ELF-1 (cell line): ENCODE results near the gene IL17RB.

Experiments
- DNase-seq: peaks from one replicate; pipeline ENCODE4 v3.0.0-alpha.2; 2016; ENCODE audit warnings: low read depth, low spot score

Gene IL17RB

DNA sequence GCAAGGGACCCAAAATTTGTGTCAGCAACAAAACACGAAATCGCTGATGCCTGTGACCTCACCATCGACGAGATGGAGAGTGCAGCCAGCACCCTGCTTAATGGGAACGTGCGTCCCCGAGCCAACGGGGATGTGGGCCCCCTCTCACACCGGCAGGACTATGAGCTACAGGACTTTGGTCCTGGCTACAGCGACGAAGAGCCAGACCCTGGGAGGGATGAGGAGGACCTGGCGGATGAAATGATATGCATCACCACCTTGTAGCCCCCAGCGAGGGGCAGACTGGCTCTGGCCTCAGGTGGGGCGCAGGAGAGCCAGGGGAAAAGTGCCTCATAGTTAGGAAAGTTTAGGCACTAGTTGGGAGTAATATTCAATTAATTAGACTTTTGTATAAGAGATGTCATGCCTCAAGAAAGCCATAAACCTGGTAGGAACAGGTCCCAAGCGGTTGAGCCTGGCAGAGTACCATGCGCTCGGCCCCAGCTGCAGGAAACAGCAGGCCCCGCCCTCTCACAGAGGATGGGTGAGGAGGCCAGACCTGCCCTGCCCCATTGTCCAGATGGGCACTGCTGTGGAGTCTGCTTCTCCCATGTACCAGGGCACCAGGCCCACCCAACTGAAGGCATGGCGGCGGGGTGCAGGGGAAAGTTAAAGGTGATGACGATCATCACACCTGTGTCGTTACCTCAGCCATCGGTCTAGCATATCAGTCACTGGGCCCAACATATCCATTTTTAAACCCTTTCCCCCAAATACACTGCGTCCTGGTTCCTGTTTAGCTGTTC, 35.0 kb upstream of the IL17RB start:
- DNase-seq = no peak

- DNase-seq = no peak
Observed at GRCh38 chr3:53812434-53812833, 33.9 kb upstream of the IL17RB start.

DNA sequence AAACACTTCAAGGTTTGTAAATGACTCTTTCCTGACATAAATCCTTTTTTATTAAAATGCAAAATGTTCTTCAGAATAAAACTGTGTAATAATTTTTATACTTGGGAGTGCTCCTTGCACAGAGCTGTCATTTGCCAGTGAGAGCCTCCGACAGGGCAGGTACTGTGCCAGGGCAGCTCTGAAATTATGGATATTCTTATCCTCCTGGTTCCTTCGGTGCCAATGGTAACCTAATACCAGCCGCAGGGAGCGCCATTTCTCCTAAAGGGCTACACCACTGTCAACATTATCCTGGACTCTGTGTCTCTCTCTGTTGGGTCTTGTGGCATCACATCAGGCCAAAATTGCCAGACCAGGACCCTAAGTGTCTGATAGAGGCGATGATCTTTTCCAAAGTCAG, 33.1 kb upstream of the IL17RB start:
- no peak for DNase-seq

DNA sequence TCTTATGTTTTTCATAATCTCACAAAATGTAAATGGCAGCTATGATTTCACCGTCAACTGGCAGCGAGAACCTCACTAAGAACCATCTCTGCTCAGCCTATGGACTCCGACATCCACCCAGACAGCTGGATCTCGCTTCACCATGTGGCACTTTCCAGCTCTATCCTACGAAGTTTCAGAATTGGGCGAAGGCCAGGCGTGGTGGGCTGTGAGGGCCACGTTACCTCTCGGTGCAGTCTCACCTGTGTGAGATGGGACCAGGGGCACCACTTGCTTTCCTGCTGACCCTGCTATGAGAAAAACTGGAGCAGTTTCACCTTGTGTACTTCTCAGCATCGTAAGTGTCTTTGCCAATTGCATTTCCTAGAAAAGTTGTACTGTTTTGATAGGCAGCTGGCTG, 32.5 kb upstream of the IL17RB start:
- DNase-seq = no peak

DNA sequence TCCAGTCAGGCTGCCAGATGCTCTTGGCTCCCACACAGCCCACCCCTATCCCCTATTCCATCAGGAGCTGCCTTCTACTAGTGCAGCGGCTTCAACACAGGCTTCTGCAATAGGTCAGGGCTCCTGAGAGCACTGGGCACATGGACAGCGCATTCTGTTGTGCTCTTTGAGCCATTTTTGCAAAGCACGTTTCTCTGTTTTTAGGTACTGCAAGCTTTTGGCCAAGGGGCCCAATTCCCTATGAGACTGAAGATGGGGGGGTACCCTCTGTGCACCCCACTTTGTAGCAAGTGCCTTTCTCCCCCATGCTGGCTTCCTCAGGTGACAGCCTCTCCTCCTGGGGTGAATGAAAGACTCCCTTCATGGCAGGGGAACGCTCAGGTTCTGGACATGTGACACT, 31.3 kb upstream of the IL17RB start:
- no peak for DNase-seq

DNA sequence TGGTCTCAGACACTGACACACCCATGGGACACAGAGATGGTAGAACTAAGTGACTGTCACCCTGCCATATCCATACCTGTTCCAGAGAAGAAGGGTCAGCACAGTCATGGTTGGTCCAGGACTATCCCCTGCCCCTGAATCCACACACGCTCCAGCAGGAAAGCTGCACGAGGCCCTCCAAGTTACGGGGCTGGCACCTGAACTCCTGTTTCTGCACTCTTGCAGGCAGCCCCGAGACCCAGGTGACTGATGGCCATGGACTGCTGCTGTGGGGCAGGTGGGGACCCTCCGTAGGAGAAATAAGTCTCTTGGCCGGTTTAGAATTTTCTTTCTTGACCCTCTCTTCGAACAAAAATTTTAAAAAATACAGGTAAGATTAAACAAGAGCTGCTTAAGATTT, 30.7 kb upstream of the IL17RB start:
- no peak for DNase-seq

GRCh38 chr3:53816425-53816824, 29.9 kb upstream of the IL17RB start:
- DNase-seq = no peak

DNA sequence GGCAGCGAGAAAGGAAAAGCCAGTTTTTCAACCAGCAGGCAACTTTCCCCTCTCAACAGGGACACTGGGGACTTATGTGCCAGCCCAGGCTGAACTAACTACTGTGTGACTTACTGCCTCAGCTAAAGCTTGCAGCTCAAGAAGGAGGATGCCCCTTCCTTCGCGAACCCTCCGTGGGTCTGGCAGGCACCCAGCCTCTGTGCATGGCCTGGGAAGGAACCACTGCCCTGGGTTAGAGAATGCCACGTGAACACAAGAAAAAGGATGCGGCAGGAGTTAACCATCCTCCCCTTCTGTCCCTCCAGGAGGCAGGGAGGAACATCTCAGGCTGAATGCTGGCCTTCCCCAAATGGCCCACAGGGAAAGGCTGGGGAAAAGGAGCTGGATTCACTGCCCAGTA, 29.2 kb upstream of the IL17RB start:
- no peak for DNase-seq

DNA sequence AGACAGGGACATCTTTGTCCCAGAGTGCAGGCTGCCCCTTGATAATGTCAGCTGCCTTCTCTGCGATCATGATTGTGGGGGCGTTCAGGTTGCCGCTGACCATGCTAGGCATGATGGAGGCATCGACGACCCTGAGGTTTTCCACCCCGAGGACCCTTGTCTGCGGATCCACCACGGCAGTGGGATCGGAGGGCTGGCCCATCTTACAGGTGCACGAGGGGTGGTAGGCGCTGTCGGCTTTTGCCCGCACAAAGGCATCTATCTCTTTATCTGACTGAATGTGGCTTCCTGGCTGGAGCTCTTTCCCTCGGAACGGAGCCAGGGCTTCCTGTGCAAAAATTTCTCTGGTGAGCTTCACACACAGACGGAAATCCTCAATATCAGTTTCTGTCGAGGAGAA, 28.6 kb upstream of the IL17RB start:
- DNase-seq = no peak

- no peak for DNase-seq
Observed at GRCh38 chr3:53818221-53819162, 27.9 kb upstream of the IL17RB start.

DNA sequence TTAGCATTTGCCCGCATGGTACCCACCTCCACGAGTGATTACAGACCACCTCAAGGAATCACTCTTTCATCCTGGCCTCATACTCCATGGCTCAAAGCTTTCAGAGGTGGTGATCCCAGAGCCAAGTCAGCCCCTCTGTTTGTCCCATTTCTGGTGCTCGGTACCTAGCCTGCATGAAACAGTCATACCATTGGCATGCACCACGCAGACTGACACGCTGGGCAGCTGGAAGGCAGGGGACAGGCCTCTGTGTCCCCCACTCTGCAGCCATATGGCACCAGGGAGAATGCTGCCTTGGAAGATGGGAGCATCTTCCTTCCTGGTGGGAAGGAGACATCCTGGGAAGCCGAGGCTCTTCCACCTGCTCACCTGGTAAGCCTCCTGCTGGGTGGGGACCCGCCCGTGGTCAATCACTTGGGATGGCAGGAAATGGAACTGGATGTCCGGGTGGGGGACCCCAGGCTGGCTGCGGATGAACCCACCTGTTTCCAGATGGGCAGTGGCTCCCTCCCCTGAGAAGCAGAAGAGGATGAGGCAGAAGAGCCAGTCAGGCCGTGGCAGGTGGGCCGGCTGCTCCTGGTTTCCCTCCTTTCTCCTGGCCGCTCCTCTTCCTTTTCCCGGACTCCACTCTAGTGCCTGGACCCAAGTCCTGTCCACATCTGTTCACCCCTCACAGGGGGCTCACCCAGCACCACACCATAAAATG, 27.1 kb upstream of the IL17RB start:
- DNase-seq = no peak

DNA sequence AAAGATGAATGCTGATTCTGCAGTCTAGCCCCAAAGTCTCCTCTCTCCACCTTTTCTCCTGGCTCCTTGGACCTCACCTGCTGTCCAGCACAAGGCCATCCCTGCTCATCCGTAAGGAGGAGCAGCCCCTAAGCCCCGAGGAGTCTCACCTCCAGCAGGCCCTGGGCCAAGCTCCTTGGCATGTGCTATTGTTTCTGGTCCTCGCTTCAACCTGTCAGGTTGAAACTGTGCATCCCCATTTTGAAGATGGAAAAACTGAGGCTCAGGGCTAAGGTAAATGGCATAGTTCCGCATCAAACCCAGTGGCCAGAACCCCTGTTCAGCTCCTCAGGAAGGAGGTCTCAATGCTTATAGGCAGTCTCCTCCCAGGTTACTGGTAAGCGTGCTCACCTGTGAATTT, 26.3 kb upstream of the IL17RB start:
- no peak for DNase-seq

DNA sequence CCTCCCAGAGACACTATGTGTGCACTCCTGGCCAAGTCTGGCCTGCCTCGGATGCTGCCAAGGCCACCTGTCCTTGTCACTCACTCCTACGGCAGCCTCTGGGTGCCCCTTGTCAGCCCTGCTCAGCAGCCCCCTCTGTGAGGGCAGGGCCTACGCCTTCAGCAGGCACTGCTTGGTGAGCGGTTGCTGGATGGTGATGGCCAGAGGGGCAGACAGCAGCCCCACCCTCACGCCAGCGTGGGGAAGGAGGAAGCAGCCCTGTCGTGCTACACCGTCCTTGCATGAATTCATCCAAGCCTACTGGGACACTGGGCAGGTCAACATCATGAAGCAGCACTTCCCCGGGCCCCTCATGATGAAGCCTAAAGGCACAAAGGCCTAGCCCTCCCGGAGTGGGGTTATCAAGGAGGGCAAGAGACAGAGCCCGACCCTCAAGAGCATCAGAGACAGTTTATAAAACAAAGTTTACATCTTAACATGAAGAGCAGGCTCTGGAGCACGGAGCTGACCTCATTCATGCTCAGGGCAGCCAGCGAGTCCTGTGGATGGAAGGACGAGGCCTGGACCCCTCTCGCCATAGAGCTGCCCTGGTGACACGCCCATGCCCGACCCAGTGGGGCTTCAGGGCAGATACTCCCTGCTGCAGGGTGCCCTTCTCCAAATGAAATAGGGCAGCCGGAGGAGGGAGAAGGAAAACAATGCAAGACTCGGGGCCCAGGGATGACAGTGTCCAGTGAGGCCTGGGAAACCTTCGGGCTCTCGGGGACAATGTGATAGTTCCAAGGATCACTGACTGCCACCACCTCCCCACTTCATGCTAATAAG, 25.4 kb upstream of the IL17RB start:
- no peak for DNase-seq

- DNase-seq = no peak
Observed at GRCh38 chr3:53821631-53822121, 24.7 kb upstream of the IL17RB start.

DNA sequence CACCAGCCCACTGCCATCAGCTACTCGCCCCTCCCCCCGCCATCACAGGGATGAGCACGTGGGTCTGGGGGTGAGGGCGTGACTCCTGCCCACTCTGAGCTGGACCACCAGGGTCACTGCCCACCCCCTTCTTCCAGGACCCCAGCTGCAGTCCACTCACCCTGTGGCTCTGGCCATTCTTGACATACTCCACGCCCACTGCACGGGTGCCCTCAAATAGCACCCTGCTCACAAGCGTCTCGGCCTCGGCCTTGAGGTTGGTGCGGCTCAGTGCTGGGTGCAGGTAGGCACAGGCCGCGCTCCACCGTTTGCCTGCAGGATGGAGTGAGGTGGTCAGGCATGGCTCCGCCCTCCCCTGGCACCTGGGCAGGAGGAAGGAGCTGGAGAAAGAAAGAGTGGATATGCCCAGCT, 24.0 kb upstream of the IL17RB start:
- DNase-seq = no peak

- no peak for DNase-seq
Observed at GRCh38 chr3:53823026-53823955, 23.1 kb upstream of the IL17RB start.

GRCh38 chr3:53823956-53824657, 22.3 kb upstream of the IL17RB start:
- peak; percentile 41 for DNase-seq

GRCh38 chr3:53824795-53825194, 21.6 kb upstream of the IL17RB start:
- no peak for DNase-seq

DNA sequence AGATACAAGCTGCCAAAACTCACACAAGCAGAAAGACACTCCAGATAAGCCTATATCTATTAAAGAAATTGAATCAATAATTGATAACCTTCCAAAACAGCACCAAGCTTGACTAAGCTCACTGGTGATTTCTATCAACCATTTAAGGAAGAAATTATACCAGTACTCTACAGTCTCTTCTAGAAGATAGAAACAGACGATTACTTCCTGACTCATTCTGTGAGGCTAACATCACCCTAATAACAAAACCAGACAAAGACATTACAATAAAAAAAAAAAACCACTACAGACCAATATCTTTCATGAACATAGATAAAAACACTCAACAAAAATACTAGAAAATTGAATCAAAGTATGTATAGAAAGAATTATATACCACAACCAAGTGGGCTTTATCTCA, 20.3 kb upstream of the IL17RB start:
- DNase-seq = no peak
